Jurkat, Clone E6-1 (cell line): ENCODE results near the gene DNAJB6.
"Not testable (repeated sequence)": the region's sequence is repeated elsewhere in the genome, so short reads cannot be mapped to it uniquely, and the experiment has no call there.

Experiments
- DNase-seq: peaks from one replicate; pipeline ENCODE4 v3.0.0-alpha.2; 2011; ENCODE audit warnings: low read depth, low spot score
- H3K4me3 ChIP-seq: 2 replicates; pipeline ENCODE4 v1.5.1; 2011; ENCODE audit warnings: mild to moderate bottlenecking, low read length, control low read depth, moderate library complexity

The DNAJB6 gene

DNA sequence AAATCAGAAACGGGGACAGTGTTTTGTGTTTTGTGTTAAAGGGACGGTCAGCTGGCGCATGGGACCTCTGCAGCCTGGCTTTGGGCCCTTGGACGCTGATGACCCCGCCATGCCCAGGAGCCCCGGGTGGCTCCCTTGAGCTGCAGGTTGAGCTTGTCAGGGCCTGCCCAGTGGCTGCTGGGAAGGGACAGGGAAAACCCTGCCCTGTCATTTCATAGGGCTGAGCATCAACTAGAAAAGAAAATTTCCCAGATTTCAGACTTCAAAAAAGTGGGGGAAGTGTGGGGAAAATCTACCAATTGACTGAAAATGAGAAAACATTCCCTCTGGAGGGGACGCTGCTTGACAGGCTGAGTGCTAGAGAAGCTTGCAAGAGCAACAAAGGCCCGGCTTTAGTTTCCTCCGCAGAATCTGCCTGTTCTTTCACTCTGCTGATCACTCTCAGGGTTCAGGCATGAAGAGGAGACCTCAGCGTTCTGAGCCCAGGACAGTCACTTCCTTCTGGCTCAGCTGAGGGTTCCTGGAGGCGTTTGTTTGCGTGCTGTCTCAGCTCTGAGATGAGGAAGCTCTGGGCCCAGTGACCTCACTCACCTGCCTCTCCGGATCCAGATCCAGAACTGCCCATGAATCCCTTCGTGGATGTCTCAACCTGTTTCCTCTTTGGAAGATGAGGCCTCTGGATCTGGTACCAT, 18.6 kb upstream of the DNAJB6 start:
- DNase-seq, result no peak
- no peak overlapping the region for H3K4me3 ChIP-seq

DNA sequence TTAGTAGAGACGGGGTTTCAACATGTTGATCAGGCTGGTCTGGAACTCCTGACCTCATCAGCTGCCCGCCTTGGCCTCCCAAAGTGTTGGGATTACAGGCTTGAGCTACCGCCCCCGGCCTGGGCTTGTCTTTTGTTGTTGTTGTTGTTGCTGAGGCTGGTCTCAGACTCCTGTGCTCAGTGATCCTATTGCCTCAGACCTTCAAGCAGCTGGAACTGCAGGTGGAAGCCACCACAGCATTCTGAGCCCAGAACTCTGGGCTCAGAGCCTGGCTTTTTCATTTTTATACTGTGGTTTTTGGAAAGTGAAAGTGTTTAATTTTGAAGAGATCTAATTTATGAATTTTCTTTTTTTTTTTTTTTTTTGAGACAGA, 16.2 kb upstream of the DNAJB6 start:
- peak; percentile 56 for DNase-seq
- peak overlapping the region; percentile 45 for H3K4me3 ChIP-seq

GRCh38 chr7:157323401-157323800, 13.4 kb upstream of the DNAJB6 start:
- no peak overlapping the region for H3K4me3 ChIP-seq
- DNase-seq, result no peak

DNA sequence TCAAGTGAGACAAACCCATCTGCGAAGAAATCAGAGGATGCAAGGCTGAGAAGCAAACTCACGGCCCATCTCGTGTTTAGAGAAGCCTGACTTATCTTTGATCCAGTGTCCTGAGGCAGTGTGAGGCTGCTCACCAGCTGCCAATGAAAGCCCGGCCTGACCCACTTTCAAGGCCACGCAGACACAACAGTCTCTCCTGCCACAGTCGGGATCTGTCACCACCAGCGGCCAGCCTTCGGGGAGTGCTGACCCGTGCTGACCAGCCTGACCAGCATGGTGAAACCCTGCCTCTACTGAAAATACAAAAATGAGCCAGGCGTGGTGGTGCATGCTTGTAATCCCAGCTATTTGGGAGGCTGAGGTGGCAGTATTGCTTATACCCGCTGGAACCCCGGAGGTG, 7.4 kb upstream of the DNAJB6 start:
- H3K4me3 ChIP-seq, result no peak overlapping the region
- DNase-seq, result no peak

DNA sequence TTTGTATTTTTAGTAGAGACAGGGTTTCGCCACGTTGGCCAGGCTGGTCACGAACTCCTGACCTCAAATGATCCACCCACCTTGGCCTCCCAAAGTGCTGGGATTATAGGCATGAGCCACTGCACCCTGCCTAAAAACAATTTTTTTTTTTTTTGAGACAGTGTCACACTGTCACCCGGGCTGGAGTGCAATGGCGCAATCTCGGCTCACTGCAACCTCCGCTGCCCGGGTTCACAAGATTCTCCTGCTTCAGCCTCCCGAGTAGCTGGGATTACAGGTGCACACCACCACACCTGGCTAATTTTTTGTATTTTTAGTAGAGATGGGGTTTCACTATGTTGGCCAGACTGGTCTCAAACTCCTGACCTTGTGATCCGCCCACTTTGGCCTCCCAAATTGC, 6.2 kb upstream of the DNAJB6 start:
- DNase-seq, H3K4me3 ChIP-seq: not testable (repeated sequence)

DNA sequence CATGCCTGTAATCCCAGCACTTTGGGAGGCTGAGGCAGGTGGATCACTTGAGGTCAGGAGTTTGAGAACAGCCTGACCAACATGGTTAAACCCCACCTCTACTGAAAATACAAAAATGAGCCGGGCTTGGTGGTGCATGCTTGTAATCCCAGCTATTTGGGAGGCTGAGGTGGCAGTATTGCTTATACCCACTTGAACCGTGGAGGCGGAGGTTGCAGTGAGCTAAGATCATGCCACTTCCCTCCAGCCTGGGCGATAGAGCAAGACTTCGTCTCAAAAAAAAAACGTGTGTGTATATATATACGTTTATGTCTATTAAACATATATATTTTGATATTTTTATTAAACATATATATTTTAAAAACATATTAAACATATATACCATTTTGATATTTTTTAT, 5.8 kb upstream of the DNAJB6 start:
- DNase-seq, H3K4me3 ChIP-seq: not testable (repeated sequence)

GRCh38 chr7:157335236-157335635, 1.6 kb upstream of the DNAJB6 start:
- H3K4me3 ChIP-seq, result no peak overlapping the region
- DNase-seq, result no peak

- no peak overlapping the region for H3K4me3 ChIP-seq
- DNase-seq, result no peak
Observed at GRCh38 chr7:157335991-157336382, 817 bp upstream of the DNAJB6 start.

DNA sequence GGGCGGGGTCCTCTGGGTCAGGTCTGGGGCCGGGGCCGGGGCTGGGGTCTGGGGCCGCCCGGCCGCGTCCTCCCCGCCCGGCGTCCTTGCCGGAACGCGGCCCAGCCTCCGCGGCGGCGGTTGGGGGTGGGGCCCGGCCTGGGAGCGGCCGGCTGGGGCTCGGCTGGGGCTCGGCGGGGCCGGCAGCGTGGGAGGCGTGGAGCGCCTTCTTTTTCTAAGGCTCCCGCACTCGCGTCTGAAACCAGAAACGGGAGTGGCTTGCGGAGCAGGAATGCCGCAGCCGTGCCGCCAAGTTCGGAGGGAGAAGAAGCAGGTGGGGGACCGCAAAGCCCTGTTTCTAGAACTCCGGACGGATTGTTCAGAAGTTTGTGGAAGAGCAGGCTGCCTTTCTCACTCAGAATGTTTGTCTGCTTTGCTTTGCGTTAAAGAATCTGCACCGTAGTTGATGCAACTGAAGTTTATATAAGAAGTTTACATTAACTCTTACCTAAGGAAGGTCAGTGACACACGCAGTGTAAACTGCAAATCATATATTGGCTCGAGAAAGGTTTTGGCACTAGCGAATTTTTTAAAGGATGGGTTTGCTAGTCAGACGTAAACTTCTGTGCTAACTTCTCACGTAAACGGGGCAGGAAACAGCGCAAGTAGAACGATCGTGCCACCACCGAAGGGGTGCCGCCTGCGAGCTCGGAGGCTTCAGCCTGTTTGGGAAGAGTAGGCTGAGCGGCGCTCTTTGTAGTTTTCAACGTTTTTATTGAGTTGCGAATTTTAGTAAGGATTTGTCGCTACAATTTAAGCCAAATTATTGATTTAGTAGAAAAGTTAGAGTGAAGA, 729 bp downstream of the DNAJB6 start:
- peak; percentile 42 for DNase-seq
- H3K4me3 ChIP-seq, result peak overlapping the region; percentile 90

GRCh38 chr7:157339777-157340677, 3.2 kb downstream of the DNAJB6 start:
- DNase-seq, result peak; percentile 72
- H3K4me3 ChIP-seq, result no peak overlapping the region

DNA sequence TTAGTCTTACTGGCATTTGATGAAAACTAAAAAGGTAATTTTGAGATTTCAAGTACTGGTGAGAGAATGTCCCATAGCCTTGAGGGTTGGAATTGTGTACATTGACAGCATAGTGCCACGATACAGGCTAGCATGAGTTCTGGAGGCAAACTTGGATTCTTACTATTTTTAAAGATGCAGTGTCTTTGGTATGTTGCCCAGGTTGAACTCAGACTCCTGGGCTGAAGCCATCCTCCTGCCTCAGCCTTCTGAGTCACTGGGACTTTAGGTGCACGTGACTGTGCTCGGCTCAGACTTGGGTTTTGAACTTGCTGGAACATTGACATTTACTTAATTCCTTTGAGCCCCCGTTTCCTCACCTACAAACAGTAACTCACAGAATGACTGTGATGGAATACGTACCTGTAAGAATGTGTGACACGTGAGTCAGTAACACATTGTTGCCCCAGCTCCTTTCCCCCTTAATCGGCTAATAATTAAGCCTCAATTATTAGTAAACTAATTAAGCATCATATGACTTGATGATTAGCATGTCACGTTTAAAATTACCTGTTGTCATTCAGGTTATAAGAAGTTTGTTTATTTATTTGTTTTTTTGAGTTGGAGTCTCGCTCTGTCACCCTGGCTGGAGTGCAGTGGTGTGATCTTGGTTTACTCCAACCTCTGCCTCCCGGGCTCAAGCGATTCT, 10.6 kb downstream of the DNAJB6 start:
- no peak for DNase-seq
- H3K4me3 ChIP-seq, result no peak overlapping the region

- H3K4me3 ChIP-seq, result no peak overlapping the region
- no peak for DNase-seq
Observed at GRCh38 chr7:157348548-157348947, 11.7 kb downstream of the DNAJB6 start.

DNA sequence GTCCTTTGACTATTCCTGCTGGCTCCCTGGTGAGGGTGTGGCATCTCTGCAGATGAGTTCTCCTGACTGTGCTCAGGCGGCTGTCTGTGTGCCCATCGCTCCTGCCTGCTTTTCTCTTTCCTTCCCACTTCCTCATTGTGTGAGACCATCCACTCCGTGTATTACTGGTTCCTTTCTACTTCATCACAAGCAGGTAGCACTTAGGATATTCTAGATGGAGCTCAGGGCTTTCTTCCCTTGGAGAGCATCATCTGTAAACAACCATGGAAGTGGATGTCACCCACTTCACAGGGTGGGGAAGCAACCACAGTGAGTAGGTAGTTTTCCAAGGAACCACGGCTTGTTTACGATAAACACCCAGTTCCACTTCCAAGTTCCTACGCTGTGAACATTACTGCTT, 15.7 kb downstream of the DNAJB6 start:
- DNase-seq, result peak; percentile 20
- H3K4me3 ChIP-seq, result no peak overlapping the region

GRCh38 chr7:157355784-157356511, 19.1 kb downstream of the DNAJB6 start:
- no peak for DNase-seq
- H3K4me3 ChIP-seq, result no peak overlapping the region

DNA sequence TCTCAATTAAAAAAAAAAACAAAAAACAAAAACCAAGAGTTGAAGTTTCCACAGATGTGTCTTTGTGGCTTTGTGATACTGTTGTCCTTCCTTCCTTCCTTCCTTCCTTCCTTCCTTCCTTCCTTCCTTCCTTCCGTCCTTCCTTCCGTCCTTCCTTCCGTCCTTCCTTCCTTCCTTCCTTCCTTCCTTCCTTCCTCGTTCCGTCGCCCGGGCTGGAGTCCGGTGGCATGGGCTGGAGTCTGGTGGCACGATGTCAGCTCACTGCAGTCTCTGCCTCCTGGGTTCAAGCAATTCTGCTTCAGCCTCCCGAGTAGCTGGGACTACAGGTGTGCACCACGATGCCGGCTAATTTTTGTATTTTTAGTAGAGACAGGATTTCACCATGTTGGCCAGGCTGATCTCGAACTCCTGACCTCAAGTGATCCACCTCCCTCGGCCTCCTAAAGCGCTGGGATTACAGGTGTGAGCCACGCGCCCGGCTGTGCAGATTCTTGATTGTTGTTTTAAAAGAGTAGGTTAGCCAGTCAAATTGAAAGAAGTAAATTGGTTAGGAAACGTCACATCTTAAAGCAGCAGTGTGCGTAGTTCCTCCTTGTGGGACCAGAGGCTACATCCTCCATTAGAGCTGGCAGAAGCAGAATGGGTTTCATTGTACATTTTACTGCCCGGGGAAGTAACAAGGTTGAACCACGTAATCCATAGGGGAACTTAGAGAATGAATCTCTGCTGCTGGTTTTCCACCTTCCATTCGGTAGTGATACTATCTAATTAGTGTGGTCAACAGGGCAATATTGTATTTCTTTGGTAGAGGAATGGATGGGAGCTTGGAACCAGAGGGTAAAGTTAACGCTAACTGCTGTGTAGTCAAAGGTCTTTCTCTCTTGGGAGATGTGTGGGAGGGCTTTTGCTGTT, 20.6 kb downstream of the DNAJB6 start:
- DNase-seq, result no peak
- no peak overlapping the region for H3K4me3 ChIP-seq

DNA sequence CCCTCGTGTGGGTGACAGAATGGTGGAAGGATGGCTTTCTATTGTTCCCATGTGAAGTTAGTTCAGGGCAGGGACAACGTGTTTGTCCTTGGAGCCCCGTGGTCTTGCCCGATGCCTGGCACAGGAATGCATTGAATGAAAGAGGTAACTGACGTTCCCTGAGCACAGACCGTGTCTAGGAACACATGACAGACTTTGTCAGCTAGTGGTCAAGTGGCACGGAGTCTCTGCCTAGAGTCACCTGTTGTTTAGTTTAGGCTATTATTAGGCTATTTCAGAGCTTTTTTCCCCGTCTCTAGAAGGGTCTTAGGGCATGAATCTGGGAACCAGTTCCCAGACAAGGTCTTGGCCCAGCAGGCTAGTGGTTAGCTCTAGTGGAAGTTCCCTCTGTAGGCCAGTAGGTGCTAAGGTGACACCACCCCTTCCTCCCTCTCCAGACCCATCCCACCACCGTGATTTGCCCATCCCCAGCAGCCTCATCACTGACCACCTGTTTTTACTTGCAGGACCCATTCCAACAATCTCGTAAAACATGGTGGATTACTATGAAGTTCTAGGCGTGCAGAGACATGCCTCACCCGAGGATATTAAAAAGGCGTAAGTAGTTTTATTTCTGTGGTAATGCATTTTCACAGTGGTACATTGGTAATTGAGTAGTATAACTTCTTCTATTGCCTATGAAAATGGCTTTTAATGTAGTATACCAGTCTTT, 21.4 kb downstream of the DNAJB6 start:
- H3K4me3 ChIP-seq, result no peak overlapping the region
- DNase-seq, result no peak

- H3K4me3 ChIP-seq, result no peak overlapping the region
- no peak for DNase-seq
Observed at GRCh38 chr7:157358753-157359096, 21.9 kb downstream of the DNAJB6 start.
